Measurements from ENCODE around the gene GNAI2.

GRCh38 chr3:50203113-50203808 is 32.7 kb upstream of the GNAI2 start:
- TF ChIP-seq SUZ12 (IDR thresholded peaks at IDR 0.05; ENCODE audit: extremely low read depth, insufficient read depth, insufficient read length), result no peak
- no peak for TF ChIP-seq YY1 (IDR thresholded peaks at IDR 0.05; ENCODE audit: insufficient read depth, insufficient read length)
- TF ChIP-seq ZNF274 (IDR thresholded peaks at IDR 0.05; ENCODE audit: low read depth, low read length), result no peak
